ENCODE measurements around the gene PPFIA3.
A peak's percentile ranks its signal among the peaks of the same experiment; 100 is the strongest.

PPFIA3 gene

DNA sequence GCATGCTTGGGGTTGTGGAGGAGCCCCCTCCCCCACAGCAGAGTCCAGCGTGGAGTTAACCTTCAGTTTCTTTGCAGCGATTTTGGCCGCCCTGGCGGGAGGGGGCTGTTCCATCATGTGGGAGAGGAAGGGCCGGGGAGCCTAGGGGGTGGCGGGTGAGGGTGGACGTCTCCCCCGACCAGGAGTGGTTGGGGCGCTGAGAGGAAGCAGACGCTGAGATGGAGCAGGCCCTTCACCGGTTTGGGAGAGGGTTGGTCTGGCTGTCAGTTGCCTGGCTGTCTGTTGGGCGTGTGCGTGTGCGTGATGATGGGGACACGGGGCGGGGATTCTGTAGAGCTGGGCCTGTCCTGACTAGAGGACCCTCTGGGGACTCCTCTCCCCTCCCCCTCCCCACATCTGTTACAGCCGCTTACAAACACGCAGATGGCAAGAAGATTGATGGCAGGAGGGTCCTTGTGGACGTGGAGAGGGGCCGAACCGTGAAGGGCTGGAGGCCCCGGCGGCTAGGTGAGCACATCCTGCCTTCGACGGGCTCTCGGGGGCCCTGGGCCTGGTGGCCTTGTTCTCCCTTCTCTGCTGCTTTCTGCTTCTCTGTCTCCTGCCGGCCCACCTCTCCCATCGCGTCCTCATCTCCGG lies 15.0 kb upstream of the PPFIA3 start:
- Histone ChIP-seq H3K27ac (ENCODE audit: low read depth, low read length) (no peak overlapping the region), H3K36me3 (ENCODE audit: control insufficient read depth, insufficient read depth, low read length) (peaks cover 96% of the 10 kb centered on the region), H3K9ac (ENCODE audit: low read length) (no peak overlapping the region), H3K9me3 (ENCODE audit: control insufficient read depth, insufficient read depth, low read depth, low read length) (no peaks in the 10 kb centered on the region), H3K4me1 (ENCODE audit: control insufficient read depth, insufficient read depth, low read length) (peaks cover 8% of the 10 kb centered on the region; the same call in 1 of the 2 replicates), H3K4me3 (ENCODE audit: low read depth, low read length) (no peak overlapping the region), H3K27me3 (ENCODE audit: control insufficient read depth, insufficient read depth, low read length) (no peaks in the 10 kb centered on the region)

DNA sequence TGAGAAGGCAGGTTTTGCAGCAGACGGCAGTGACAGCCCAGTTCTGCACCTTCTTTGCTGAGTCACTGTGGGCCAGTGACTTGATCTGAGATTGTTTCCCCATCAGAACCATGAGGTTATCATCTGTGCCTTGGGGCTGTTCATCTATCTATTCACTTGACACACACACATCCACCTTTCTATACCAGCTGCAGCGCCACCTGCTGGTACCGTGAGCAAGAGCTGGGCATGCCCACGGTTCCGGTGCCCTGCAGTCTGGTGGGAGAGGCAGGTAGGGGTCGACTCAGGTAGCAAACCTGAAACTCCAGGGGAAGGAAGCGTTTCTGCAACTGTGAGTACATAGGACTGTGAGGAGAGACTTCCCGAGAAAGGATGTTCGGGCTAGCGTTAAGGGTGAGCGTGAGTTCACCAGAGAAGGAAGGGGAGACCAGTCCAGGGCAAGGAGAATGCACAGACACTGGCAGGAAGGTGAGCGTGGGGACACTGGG lies 12.7 kb upstream of the PPFIA3 start:
- H3K36me3 ChIP-seq (ENCODE audit: control insufficient read depth, insufficient read depth, low read length), result peaks cover 81% of the 10 kb centered on the region
- H3K4me1 ChIP-seq (ENCODE audit: control insufficient read depth, insufficient read depth, low read length), result 0 out of 2 replicates have a peak, but pooled peaks cover 8% of the 10 kb centered on the region
- no peaks in the 10 kb centered on the region for H3K27me3 ChIP-seq (ENCODE audit: control insufficient read depth, insufficient read depth, low read length)
- H3K9me3 ChIP-seq (ENCODE audit: control insufficient read depth, insufficient read depth, low read depth, low read length), result no peaks in the 10 kb centered on the region
- H3K27ac ChIP-seq (ENCODE audit: low read depth, low read length), result no peak overlapping the region
- H3K9ac ChIP-seq (ENCODE audit: low read length), result no peak overlapping the region
- no peak overlapping the region for H3K4me3 ChIP-seq (ENCODE audit: low read depth, low read length)

DNA sequence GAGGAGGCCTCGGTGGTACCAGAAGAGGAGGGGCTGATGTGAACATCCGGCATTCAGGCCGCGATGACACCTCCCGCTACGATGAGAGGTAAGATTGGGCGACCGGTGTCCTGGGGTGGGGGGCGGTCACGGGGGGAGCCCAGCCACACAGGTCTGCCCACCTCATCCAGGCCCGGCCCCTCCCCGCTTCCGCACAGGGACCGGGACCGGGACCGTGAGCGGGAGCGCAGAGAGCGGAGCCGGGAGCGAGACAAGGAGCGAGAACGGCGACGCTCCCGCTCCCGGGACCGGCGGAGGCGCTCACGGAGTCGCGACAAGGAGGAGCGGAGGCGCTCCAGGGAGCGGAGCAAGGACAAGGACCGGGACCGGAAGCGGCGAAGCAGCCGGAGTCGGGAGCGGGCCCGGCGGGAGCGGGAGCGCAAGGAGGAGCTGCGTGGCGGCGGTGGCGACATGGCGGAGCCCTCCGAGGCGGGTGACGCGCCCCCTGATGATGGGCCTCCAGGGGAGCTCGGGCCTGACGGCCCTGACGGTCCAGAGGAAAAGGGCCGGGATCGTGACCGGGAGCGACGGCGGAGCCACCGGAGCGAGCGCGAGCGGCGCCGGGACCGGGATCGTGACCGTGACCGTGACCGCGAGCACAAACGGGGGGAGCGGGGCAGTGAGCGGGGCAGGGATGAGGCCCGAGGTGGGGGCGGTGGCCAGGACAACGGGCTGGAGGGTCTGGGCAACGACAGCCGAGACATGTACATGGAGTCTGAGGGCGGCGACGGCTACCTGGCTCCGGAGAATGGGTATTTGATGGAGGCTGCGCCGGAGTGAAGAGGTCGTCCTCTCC lies 11.5 kb upstream of the PPFIA3 start:
- H3K36me3 ChIP-seq (ENCODE audit: control insufficient read depth, insufficient read depth, low read length), result peaks cover 72% of the 10 kb centered on the region
- H3K27me3 ChIP-seq (ENCODE audit: control insufficient read depth, insufficient read depth, low read length), result no peaks in the 10 kb centered on the region
- H3K9me3 ChIP-seq (ENCODE audit: control insufficient read depth, insufficient read depth, low read depth, low read length), result no peaks in the 10 kb centered on the region
- H3K4me1 ChIP-seq (ENCODE audit: control insufficient read depth, insufficient read depth, low read length), result 0 out of 2 replicates have a peak, but pooled peaks cover 8% of the 10 kb centered on the region
- no peak overlapping the region for H3K9ac ChIP-seq (ENCODE audit: low read length)
- no peak overlapping the region for H3K4me3 ChIP-seq (ENCODE audit: low read depth, low read length)
- no peak overlapping the region for H3K27ac ChIP-seq (ENCODE audit: low read depth, low read length)

DNA sequence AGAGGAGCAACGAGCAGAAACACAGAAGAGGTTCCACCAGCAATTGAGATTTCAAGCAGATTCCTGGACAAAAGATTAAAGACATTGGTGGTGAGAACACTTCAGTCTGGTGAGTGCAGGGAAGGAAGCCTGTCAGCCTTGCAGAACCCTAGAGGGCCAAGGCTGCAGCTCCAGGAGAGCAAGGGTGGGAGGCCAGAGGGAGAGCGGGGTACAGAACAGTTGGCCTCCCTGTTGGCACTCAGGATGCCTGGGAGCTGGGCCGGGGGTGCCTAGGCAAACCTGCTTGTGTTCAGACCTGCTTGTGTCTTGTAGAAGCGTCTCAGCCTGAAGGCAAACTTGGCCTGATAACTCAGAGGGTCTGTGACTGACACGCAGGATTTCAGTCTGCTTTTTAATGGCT lies 10.3 kb upstream of the PPFIA3 start:
- Histone ChIP-seq H3K36me3 (ENCODE audit: control insufficient read depth, insufficient read depth, low read length) (peaks cover 59% of the 10 kb centered on the region), H3K9ac (ENCODE audit: low read length) (no peak overlapping the region), H3K27me3 (ENCODE audit: control insufficient read depth, insufficient read depth, low read length) (no peaks in the 10 kb centered on the region), H3K4me1 (ENCODE audit: control insufficient read depth, insufficient read depth, low read length) (peaks cover 12% of the 10 kb centered on the region; the same call in 1 of the 2 replicates), H3K9me3 (ENCODE audit: control insufficient read depth, insufficient read depth, low read depth, low read length) (no peaks in the 10 kb centered on the region), H3K27ac (ENCODE audit: low read depth, low read length) (no peak overlapping the region), H3K4me3 (ENCODE audit: low read depth, low read length) (no peak overlapping the region)

DNA sequence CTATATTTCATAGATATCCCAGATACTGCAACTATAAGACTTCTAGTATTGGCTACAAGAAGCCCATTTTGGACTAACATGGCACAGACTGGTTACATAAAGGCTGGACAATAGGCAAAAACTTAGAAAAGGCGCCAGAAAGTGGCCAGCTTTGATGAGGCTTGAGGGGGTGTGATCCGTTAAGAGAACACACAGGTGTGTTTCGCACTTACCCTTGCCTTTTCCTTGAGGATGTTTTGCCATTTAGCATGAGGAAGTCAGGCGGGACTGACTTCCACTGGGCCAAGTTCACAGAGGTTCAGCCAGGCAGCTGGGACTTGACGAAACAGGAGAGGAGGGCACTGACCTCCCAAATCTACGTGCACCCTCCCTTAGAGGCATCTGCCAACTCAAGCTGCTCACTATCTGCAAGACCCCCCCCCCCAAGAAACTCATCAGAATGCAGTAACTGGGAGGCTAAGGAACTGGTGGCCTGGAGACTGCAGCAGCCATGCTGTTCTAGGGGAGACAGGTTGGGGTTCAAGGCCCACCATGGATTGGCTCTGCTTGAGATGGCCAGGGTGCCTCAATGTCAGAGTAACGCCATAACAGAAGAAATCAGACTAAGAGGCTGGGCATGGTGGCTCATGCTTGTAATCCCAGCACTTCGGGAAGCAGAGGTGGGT lies 9.6 kb upstream of the PPFIA3 start:
- H3K4me3 ChIP-seq (ENCODE audit: low read depth, low read length), result no peak overlapping the region
- H3K36me3 ChIP-seq (ENCODE audit: control insufficient read depth, insufficient read depth, low read length), result peaks cover 53% of the 10 kb centered on the region
- H3K9me3 ChIP-seq (ENCODE audit: control insufficient read depth, insufficient read depth, low read depth, low read length), result no peaks in the 10 kb centered on the region
- peaks cover 12% of the 10 kb centered on the region; the same call in 1 of the 2 replicates for H3K4me1 ChIP-seq (ENCODE audit: control insufficient read depth, insufficient read depth, low read length)
- no peak overlapping the region for H3K9ac ChIP-seq (ENCODE audit: low read length)
- H3K27ac ChIP-seq (ENCODE audit: low read depth, low read length), result no peak overlapping the region
- H3K27me3 ChIP-seq (ENCODE audit: control insufficient read depth, insufficient read depth, low read length), result no peaks in the 10 kb centered on the region

DNA sequence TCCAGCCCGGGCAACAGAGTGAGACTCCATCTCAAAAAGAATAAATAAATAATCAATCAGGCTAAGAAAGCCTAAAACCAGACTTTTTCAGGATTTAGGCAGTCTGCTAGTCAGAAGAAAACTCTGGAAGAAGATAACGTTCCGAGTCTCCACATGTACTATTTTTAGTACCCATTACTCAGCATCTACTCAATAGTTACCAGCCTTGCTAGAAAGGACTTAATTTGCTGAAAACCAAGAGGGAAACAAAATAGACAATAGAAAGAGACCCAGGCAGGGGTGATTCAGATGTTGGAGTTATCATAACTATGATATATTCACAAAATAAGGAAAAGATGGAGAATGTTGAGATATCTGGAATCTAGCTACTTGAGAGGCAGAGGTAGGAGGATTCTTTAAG lies 8.8 kb upstream of the PPFIA3 start:
- Histone ChIP-seq H3K36me3 (ENCODE audit: control insufficient read depth, insufficient read depth, low read length) (peaks cover 44% of the 10 kb centered on the region), H3K27ac (ENCODE audit: low read depth, low read length) (no peak overlapping the region), H3K4me1 (ENCODE audit: control insufficient read depth, insufficient read depth, low read length) (peaks cover 16% of the 10 kb centered on the region; the same call in 1 of the 2 replicates), H3K9ac (ENCODE audit: low read length) (no peak overlapping the region), H3K4me3 (ENCODE audit: low read depth, low read length) (no peak overlapping the region), H3K9me3 (ENCODE audit: control insufficient read depth, insufficient read depth, low read depth, low read length) (no peaks in the 10 kb centered on the region), H3K27me3 (ENCODE audit: control insufficient read depth, insufficient read depth, low read length) (peaks cover 6% of the 10 kb centered on the region)

DNA sequence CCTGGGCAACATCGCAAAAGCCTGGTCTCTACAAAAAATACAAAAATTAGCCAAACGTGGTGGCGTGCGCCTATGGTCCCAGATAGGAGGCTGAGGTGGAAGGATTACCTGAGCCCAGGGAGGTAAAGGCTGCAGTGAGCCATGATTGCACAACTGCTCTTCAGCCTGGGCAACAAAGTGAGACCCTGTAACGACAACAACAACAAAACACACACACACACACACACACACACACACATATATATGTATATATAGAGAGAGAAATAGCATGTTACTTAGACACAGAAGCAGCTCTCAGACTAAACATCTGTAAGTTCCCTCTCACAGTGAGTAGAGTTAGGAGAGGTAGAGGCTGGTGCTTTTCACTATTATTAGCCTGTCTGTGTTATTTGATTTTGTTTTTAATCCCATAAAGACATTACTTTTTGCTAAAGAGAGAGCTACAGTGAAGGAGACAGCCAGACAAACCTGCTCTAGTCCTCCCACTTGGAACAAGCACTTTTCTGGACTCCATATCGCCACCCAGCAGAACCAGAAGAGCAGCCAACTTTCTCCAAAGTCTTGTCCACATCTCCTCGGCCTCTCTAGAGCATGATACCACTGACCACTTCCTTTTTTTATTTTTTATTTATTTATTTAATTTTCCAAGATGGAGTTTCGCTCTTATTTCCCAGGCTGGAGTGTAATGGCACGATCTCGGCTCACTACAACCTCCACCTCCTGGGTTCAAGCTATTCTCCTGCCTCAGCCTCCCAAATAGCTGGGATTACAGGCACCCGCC lies 7.9 kb upstream of the PPFIA3 start:
- Histone ChIP-seq H3K27ac (ENCODE audit: low read depth, low read length) (no peak overlapping the region), H3K4me1 (ENCODE audit: control insufficient read depth, insufficient read depth, low read length) (peaks cover 16% of the 10 kb centered on the region; the same call in 1 of the 2 replicates), H3K4me3 (ENCODE audit: low read depth, low read length) (no peak overlapping the region), H3K36me3 (ENCODE audit: control insufficient read depth, insufficient read depth, low read length) (peaks cover 36% of the 10 kb centered on the region), H3K27me3 (ENCODE audit: control insufficient read depth, insufficient read depth, low read length) (peaks cover 6% of the 10 kb centered on the region), H3K9me3 (ENCODE audit: control insufficient read depth, insufficient read depth, low read depth, low read length) (no peaks in the 10 kb centered on the region), H3K9ac (ENCODE audit: low read length) (no peak overlapping the region)

DNA sequence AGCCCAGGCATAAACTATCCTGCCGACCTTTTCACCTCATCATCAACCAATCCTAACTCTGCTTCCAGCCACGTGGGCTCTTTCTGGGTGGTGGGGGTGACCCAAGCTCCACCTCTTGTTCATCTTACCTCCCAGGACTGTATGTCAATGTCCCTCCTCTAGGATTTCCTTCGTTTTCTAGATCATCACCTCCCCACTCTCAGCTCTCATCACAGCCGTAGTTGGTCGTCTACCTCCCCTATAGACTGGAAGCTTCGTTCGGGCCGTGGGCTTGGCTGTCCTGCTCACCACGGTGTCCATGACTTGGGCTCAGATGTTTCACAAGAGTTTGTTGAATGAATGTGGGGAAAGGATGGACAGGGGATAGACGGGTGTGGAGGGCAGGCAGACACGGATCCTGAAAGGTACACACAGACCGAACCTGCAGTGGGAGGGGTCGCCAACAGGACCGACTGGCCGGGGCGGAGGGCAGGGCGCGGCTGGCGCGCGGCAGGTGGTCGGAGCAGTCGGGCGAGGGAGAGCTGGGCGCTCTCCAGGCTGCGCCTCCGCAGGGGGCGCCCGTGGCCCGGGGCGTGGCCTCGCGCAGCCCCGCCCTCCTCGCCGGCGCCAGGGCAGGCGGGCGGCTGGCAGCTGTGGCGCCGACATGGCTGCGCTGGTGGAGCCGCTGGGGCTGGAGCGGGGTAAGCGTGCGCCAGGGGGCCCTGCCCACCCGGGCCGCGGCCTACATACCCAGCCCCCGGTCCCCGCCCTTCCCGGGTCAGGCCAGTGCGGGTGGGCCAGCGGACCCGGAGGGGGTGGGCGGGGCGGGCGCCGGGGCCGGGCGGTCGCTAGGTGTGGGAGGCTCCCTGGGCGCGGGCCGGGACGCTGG lies 5.3 kb upstream of the PPFIA3 start, which contains the start of gene LIN7B:
Gene LIN7B, plus strand, starts transcription at position 609 of the 868 bp plus-strand sequence. Its CDS starts 35 bp downstream, at position 644.
- Histone ChIP-seq H3K27ac (ENCODE audit: low read depth, low read length) (no peak within 1 kb of the TSS), H3K4me3 (ENCODE audit: low read depth, low read length) (peak within 1 kb of the TSS; percentile 71), H3K27me3 (ENCODE audit: control insufficient read depth, insufficient read depth, low read length) (peaks cover 6% of the 10 kb centered on the region), H3K9me3 (ENCODE audit: control insufficient read depth, insufficient read depth, low read depth, low read length) (no peaks in the 10 kb centered on the region), H3K9ac (ENCODE audit: low read length) (peak within 1 kb of the TSS; percentile 79), H3K36me3 (ENCODE audit: control insufficient read depth, insufficient read depth, low read length) (peaks cover 10% of the 10 kb centered on the region), H3K4me1 (ENCODE audit: control insufficient read depth, insufficient read depth, low read length) (peaks cover 19% of the 10 kb centered on the region; the same call in 1 of the 2 replicates)

DNA sequence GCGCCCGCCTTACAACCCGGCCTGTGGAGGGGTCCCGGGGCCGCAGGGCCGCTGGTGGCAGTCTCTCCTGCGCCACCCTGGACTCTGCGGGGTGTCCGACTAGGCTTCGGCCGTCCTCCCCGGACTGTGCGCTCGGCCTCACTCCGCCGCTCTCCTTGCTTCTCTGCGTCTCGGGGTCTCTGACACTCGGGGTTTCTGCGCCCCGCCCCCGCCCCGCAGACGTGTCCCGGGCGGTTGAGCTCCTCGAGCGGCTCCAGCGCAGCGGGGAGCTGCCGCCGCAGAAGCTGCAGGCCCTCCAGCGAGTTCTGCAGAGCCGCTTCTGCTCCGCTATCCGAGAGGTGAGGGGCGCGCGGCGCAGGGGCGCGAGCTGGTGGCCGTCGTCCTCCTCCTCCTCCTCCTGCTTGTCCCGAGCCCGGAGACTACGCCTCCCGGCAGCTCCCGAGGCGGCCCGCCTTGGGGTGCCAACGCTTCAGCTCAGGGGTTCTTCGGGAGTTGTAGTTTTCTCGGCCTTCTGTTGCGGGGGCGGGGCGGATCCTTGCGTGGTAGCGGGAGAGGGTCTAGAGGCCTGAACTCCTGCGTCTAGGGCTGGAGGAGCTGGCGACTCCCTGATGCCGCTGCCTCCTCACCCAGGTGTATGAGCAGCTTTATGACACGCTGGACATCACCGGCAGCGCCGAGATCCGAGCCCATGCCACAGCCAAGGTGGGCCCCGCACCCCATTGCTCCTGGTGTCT lies 4.5 kb upstream of the PPFIA3 start:
- Histone ChIP-seq H3K36me3 (ENCODE audit: control insufficient read depth, insufficient read depth, low read length) (0 out of 2 replicates have a peak, but pooled peaks cover 2% of the 10 kb centered on the region), H3K9me3 (ENCODE audit: control insufficient read depth, insufficient read depth, low read depth, low read length) (no peaks in the 10 kb centered on the region), H3K27ac (ENCODE audit: low read depth, low read length) (no peak overlapping the region), H3K9ac (ENCODE audit: low read length) (peak overlapping the region; percentile 79), H3K27me3 (ENCODE audit: control insufficient read depth, insufficient read depth, low read length) (peaks cover 11% of the 10 kb centered on the region), H3K4me3 (ENCODE audit: low read depth, low read length) (peak overlapping the region; percentile 71), H3K4me1 (ENCODE audit: control insufficient read depth, insufficient read depth, low read length) (peaks cover 19% of the 10 kb centered on the region; the same call in 1 of the 2 replicates)

Data from HUES6 (cell line).